HepG2 (cell line): ENCODE data around the gene TMEM95. TPM values are rescaled to one million over a fixed set of nuclear protein-coding genes. Genes with fewer than 3 reads are reported as not detected.

Experiments
- BCL3 ChIP-seq: sonication (generic); formaldehyde crosslinking; IDR thresholded peaks from 2 replicates; pipeline ENCODE4 v1.5.1; 2020; ENCODE audit warnings: mild to moderate bottlenecking, missing genetic modification reagents, moderate library complexity
- CENPX ChIP-seq: sonication (generic); formaldehyde crosslinking; IDR thresholded peaks from 2 replicates; pipeline ENCODE4 v1.9.0; 2021; ENCODE audit warnings: mild to moderate bottlenecking, missing genetic modification reagents, moderate library complexity
- DR1 ChIP-seq: sonication (generic); formaldehyde crosslinking; IDR thresholded peaks from 2 replicates; pipeline ENCODE4 v1.8.0; 2021; ENCODE audit warnings: mild to moderate bottlenecking, missing genetic modification reagents, inconsistent platforms
- HMG20B ChIP-seq: conservative IDR thresholded peaks from 2 replicates; pipeline ENCODE4 v1.6.1; 2016; ENCODE audit warnings: missing genetic modification reagents, missing compliant biosample characterization
- KLF12 ChIP-seq: sonication (generic); formaldehyde crosslinking; IDR thresholded peaks from 2 replicates; pipeline ENCODE4 v1.4.0; 2020; ENCODE audit warnings: missing genetic modification reagents, borderline replicate concordance
- KMT2A ChIP-seq: sonication (generic); formaldehyde crosslinking; IDR thresholded peaks from 2 replicates; pipeline ENCODE4 v1.4.0; 2020; ENCODE audit warnings: missing genetic modification reagents
- MED1 ChIP-seq: sonication (generic); formaldehyde crosslinking; IDR thresholded peaks from 2 replicates; pipeline ENCODE4 v1.4.0; 2020; ENCODE audit warnings: missing genetic modification reagents
- MIXL1 ChIP-seq: IDR thresholded peaks from 2 replicates; pipeline ENCODE4 v1.6.1; 2016
- NFRKB ChIP-seq: fragments of 450-650 bp; IDR thresholded peaks from 2 replicates; pipeline ENCODE4 v1.6.1; 2017
- PHB2 ChIP-seq: fragments of 450-650 bp; IDR thresholded peaks from 2 replicates; pipeline ENCODE4 v1.6.1; 2018; ENCODE audit not compliant: partially characterized antibody
- RXRA ChIP-seq: sonication (generic); formaldehyde crosslinking; IDR thresholded peaks from 2 replicates; pipeline ENCODE4 v1.5.1; 2020; ENCODE audit warnings: missing genetic modification reagents
- SALL2 ChIP-seq: sonication (generic); formaldehyde crosslinking; IDR thresholded peaks from 2 replicates; pipeline ENCODE4 v1.8.1; 2023; ENCODE audit warnings: mild to moderate bottlenecking, missing genetic modification reagents, inconsistent platforms
- SIN3A ChIP-seq: IDR thresholded peaks from 2 replicates; pipeline ENCODE4 v1.6.1; 2011; ENCODE audit warnings: low read depth, mild to moderate bottlenecking, control low read depth, low read length, borderline replicate concordance
- TBX2 ChIP-seq: sonication (generic); formaldehyde crosslinking; IDR thresholded peaks from 2 replicates; pipeline ENCODE4 v1.5.0; 2020; ENCODE audit warnings: missing genetic modification reagents, mild to moderate bottlenecking, borderline replicate concordance
- TCF12 ChIP-seq, 2 experiments: fragments of 450-650 bp in 1 of 2; sonication (generic) in 1 of 2; formaldehyde crosslinking in 1 of 2; IDR thresholded peaks; 2 replicates each; pipeline versions ENCODE4 v1.6.1 to v1.8.0; 2017 to 2022; ENCODE audit warnings: antibody characterized with exemption in 1 of 2, mild to moderate bottlenecking in 1 of 2, missing genetic modification reagents in 1 of 2, moderate library complexity in 1 of 2
- THAP11 ChIP-seq: IDR thresholded peaks from 2 replicates; pipeline ENCODE4 v1.6.1; 2016; ENCODE audit warnings: missing biosample characterization, missing genetic modification reagents
- XBP1 ChIP-seq: sonication (generic); formaldehyde crosslinking; IDR thresholded peaks from 2 replicates; pipeline ENCODE4 v1.5.0; 2020; ENCODE audit warnings: missing genetic modification reagents
- ZNF331 ChIP-seq: sonication (generic); formaldehyde crosslinking; IDR thresholded peaks from 2 replicates; pipeline ENCODE4 v1.4.0; 2020; ENCODE audit warnings: missing genetic modification reagents
- ZNF343 ChIP-seq: sonication (generic); formaldehyde crosslinking; IDR thresholded peaks from 2 replicates; pipeline ENCODE4 v1.4.0; 2020; ENCODE audit warnings: mild to moderate bottlenecking, missing genetic modification reagents
- ZNF605 ChIP-seq: sonication (generic); formaldehyde crosslinking; IDR thresholded peaks from 2 replicates; pipeline ENCODE4 v1.8.0; 2022; ENCODE audit warnings: mild to moderate bottlenecking, missing genetic modification reagents
- ZNF672 ChIP-seq: sonication (generic); formaldehyde crosslinking; IDR thresholded peaks from 2 replicates; pipeline ENCODE4 v1.8.1; 2022; ENCODE audit warnings: missing genetic modification reagents
- ZNF678 ChIP-seq: sonication (generic); formaldehyde crosslinking; IDR thresholded peaks from 2 replicates; pipeline ENCODE4 v1.4.0; 2020; ENCODE audit warnings: mild to moderate bottlenecking, missing genetic modification reagents
- ZNF766 ChIP-seq: sonication (generic); formaldehyde crosslinking; IDR thresholded peaks from 2 replicates; pipeline ENCODE4 v1.5.0; 2020; ENCODE audit warnings: missing genetic modification reagents, borderline replicate concordance
- ZNF772 ChIP-seq: sonication (generic); formaldehyde crosslinking; IDR thresholded peaks from 2 replicates; pipeline ENCODE4 v1.5.0; 2020; ENCODE audit warnings: mild to moderate bottlenecking, missing genetic modification reagents
- polyA plus RNA-seq, 8 experiments: library from polyadenylated mRNA; depleted of rRNA in 3 of 8; stranded (reverse) in 7 of 8; unstranded in 1 of 8; fragments of >200 nt; fragmentation: Illumina TruSeq in 4 of 8; extraction: Trizol in 4 of 8; gene quantifications; 2 replicates each; pipeline versions ENCODE4 v1.2.1 to v1.2.3, GENCODE V29; 2011 to 2016; ENCODE audit warnings: low read depth in 4 of 8, missing spikeins in 1 of 8, mixed read lengths in 1 of 8; ENCODE audit not compliant: insufficient read depth in 1 of 8
- total RNA-seq, 5 experiments: library from RNA; depleted of rRNA; stranded (reverse); fragments of >200 nt; fragmentation: Illumina TruSeq; extraction: Trizol; gene quantifications; 2 replicates each; pipeline ENCODE4 v1.2.3, GENCODE V29; 2016; ENCODE audit warnings: low read depth in 1 of 5
- TF ChIP-seq, protein P1 (sequence below): IDR thresholded peaks from 2 replicates; pipeline ENCODE4 v1.6.1; 2016; ENCODE audit warnings: low read depth, control low read depth
- TF ChIP-seq, protein P2 (sequence below): sonication (generic); formaldehyde crosslinking; IDR thresholded peaks from 2 replicates; pipeline ENCODE4 v1.8.0; 2022; ENCODE audit warnings: mild to moderate bottlenecking, missing genetic modification reagents
- TF ChIP-seq, protein P3 (sequence below): sonication (generic); formaldehyde crosslinking; IDR thresholded peaks from 2 replicates; pipeline ENCODE4 v1.4.0; 2020; ENCODE audit warnings: missing genetic modification reagents

TMEM95 gene
- total and polyA plus RNA-seq, 2 of the 13 experiments (the other 11 are each of a cell fraction or from before 2014, with no cell fraction given) = not detected

- TF ChIP-seq, protein P1, sequence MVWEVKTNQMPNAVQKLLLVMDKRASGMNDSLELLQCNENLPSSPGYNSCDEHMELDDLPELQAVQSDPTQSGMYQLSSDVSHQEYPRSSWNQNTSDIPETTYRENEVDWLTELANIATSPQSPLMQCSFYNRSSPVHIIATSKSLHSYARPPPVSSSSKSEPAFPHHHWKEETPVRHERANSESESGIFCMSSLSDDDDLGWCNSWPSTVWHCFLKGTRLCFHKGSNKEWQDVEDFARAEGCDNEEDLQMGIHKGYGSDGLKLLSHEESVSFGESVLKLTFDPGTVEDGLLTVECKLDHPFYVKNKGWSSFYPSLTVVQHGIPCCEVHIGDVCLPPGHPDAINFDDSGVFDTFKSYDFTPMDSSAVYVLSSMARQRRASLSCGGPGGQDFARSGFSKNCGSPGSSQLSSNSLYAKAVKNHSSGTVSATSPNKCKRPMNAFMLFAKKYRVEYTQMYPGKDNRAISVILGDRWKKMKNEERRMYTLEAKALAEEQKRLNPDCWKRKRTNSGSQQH = peak; percentile 45; the same call in 1 of the 2 replicates
- TF ChIP-seq DR1 (CRISPR knock-in tag) = peak; percentile 69
- no peak for TF ChIP-seq CENPX (CRISPR knock-in tag)
- TF ChIP-seq SALL2 (CRISPR knock-in tag) = peak; percentile 56; the same call in 1 of the 2 replicates
- no peak for TF ChIP-seq ZNF672 (CRISPR knock-in tag)
- TF ChIP-seq TCF12 (IDR thresholded peaks at IDR 0.05) = no peak
- TF ChIP-seq TCF12 (CRISPR knock-in tag; IDR thresholded peaks at IDR 0.05) = no peak
- TF ChIP-seq RXRA = peak; percentile 73
- peak; percentile 74 for TF ChIP-seq MED1
- peak; percentile 93 for TF ChIP-seq TBX2 (CRISPR knock-in tag)
- no peak for TF ChIP-seq NFRKB
- peak; percentile 95 for TF ChIP-seq THAP11 (CRISPR knock-in tag)
- TF ChIP-seq, protein P2, sequence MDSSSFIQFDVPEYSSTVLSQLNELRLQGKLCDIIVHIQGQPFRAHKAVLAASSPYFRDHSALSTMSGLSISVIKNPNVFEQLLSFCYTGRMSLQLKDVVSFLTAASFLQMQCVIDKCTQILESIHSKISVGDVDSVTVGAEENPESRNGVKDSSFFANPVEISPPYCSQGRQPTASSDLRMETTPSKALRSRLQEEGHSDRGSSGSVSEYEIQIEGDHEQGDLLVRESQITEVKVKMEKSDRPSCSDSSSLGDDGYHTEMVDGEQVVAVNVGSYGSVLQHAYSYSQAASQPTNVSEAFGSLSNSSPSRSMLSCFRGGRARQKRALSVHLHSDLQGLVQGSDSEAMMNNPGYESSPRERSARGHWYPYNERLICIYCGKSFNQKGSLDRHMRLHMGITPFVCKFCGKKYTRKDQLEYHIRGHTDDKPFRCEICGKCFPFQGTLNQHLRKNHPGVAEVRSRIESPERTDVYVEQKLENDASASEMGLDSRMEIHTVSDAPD (CRISPR knock-in tag) = no peak
- TF ChIP-seq ZNF343 = 0 out of 2 replicates have a peak, but pooled peaks have one; percentile 83
- TF ChIP-seq SIN3A = peak; percentile 68; the same call in 1 of the 2 replicates
- TF ChIP-seq, protein P3, sequence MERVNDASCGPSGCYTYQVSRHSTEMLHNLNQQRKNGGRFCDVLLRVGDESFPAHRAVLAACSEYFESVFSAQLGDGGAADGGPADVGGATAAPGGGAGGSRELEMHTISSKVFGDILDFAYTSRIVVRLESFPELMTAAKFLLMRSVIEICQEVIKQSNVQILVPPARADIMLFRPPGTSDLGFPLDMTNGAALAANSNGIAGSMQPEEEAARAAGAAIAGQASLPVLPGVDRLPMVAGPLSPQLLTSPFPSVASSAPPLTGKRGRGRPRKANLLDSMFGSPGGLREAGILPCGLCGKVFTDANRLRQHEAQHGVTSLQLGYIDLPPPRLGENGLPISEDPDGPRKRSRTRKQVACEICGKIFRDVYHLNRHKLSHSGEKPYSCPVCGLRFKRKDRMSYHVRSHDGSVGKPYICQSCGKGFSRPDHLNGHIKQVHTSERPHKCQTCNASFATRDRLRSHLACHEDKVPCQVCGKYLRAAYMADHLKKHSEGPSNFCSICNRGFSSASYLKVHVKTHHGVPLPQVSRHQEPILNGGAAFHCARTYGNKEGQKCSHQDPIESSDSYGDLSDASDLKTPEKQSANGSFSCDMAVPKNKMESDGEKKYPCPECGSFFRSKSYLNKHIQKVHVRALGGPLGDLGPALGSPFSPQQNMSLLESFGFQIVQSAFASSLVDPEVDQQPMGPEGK = peak; percentile 76
- no peak for TF ChIP-seq BCL3 (CRISPR knock-in tag)
- no peak for TF ChIP-seq PHB2
- peak; percentile 48; the same call in 1 of the 2 replicates for TF ChIP-seq MIXL1
- TF ChIP-seq HMG20B = no peak
- peak; percentile 31; the same call in 1 of the 2 replicates for TF ChIP-seq ZNF331
- peak; percentile 89 for TF ChIP-seq ZNF772 (CRISPR knock-in tag)
- TF ChIP-seq ZNF605 (CRISPR knock-in tag) = no peak
- TF ChIP-seq KLF12 (CRISPR knock-in tag) = peak; percentile 86; the same call in 1 of the 2 replicates
- TF ChIP-seq ZNF678 (CRISPR knock-in tag) = peak; percentile 86; the same call in 1 of the 2 replicates
- 0 out of 2 replicates have a peak, but pooled peaks have one; percentile 20 for TF ChIP-seq ZNF766 (CRISPR knock-in tag)
- peak; percentile 19; the same call in 1 of the 2 replicates for TF ChIP-seq KMT2A
- TF ChIP-seq XBP1 = no peak
Measured at GRCh38 chr17:7329374-7329996, 25.5 kb upstream of the TMEM95 start (continued).
